Natural killer cell (primary cell): ENCODE measurements around the gene ANKRD52. TPM values are rescaled to one million over a fixed set of nuclear protein-coding genes. Genes with fewer than 3 reads are reported as not detected.

Experiments used
- ATAC-seq, 3 donors: fragments of 150-1000 bp in 2 of 3; fragments of 200-7000 bp in 1 of 3; cut with Tn5 transposase; 1 replicate in 1 of 3; 2 replicates in 2 of 3; pipeline ENCODE4 v1.10.0; 2021; ENCODE audit warnings: mild to moderate bottlenecking in 2 of 3, moderate library complexity in 2 of 3
- DNase-seq, 2 donors: peaks; one replicate each; pipeline versions ENCODE4 v3.0.0 to v3.0.0-alpha.2; 2013 to 2021; ENCODE audit warnings: mixed read lengths in 1 of 2
- H3K27ac ChIP-seq: one replicate; pipeline ENCODE4 v1.5.1; 2013; ENCODE audit warnings: mild to moderate bottlenecking, low read length
- H3K27me3 ChIP-seq: one replicate; pipeline ENCODE4 v1.6.1; 2013; ENCODE audit warnings: low read length; ENCODE audit not compliant: control insufficient read depth, insufficient read depth
- H3K36me3 ChIP-seq: one replicate; pipeline ENCODE4 v1.6.1; 2013; ENCODE audit warnings: low read length; ENCODE audit not compliant: control insufficient read depth, insufficient read depth
- H3K4me1 ChIP-seq: one replicate; pipeline ENCODE4 v1.6.1; 2013; ENCODE audit warnings: low read length; ENCODE audit not compliant: control insufficient read depth, insufficient read depth
- H3K4me3 ChIP-seq: one replicate; pipeline ENCODE4 v1.5.1; 2013; ENCODE audit warnings: low read length
- H3K9me3 ChIP-seq: one replicate; pipeline ENCODE4 v1.6.1; 2013; ENCODE audit warnings: low read length; ENCODE audit not compliant: control insufficient read depth, insufficient read depth
- H3K27ac Mint-ChIP-seq, 2 donors: one replicate each; pipeline ENCODE4 v1.8.0; 2022; ENCODE audit warnings: mild to moderate bottlenecking in 2 of 2, mixed read lengths in 2 of 2, moderate library complexity in 1 of 2
- H3K27me3 Mint-ChIP-seq, 2 donors: one replicate each; pipeline ENCODE4 v1.8.0; 2022; ENCODE audit warnings: low read depth in 2 of 2, mixed read lengths in 2 of 2
- H3K36me3 Mint-ChIP-seq: one replicate; pipeline ENCODE4 v1.8.0; 2022; ENCODE audit warnings: mixed read lengths
- H3K4me1 Mint-ChIP-seq, 2 donors: one replicate each; pipeline ENCODE4 v1.8.0; 2022; ENCODE audit warnings: mixed read lengths in 2 of 2
- H3K4me3 Mint-ChIP-seq: one replicate; pipeline ENCODE4 v1.8.0; 2022; ENCODE audit warnings: mild to moderate bottlenecking, moderate library complexity, mixed read lengths
- H3K9me3 Mint-ChIP-seq, 2 donors: one replicate each; pipeline ENCODE4 v1.8.0; 2022; ENCODE audit warnings: mixed read lengths in 2 of 2
- CTCF ChIP-seq: fragments of 200-600 bp; IDR thresholded peaks from one replicate; pipeline ENCODE4 v1.8.0; 2022; ENCODE audit warnings: antibody characterized with exemption
- WGBS: methylation state at CpG from one replicate; pipeline ENCODE4 v1.1.7; 2013; ENCODE audit warnings: missing lambda C conversion rate; ENCODE audit not compliant: insufficient coverage; 5-methylcytosine and 5-hydroxymethylcytosine counted together
- intact Hi-C: fragments of 100-400 bp; cut with micrococcal nuclease; formaldehyde crosslinking; loops from one replicate; pipeline ENCODE4 v1.14.2; 2022
- total RNA-seq, 4 donors: library from RNA; stranded (reverse); fragments of 120-200 nt in 1 of 4; gene quantifications; one replicate each; pipeline versions ENCODE4 v1.2.3 to v1.2.4, GENCODE V29; 2013 to 2022

Gene ANKRD52
- total RNA-seq, 3 donors from 2014 or later (not counting 1 experiment from before 2014, with no cell fraction given): 34.1 to 52.2 (median 51.4) TPM

DNA sequence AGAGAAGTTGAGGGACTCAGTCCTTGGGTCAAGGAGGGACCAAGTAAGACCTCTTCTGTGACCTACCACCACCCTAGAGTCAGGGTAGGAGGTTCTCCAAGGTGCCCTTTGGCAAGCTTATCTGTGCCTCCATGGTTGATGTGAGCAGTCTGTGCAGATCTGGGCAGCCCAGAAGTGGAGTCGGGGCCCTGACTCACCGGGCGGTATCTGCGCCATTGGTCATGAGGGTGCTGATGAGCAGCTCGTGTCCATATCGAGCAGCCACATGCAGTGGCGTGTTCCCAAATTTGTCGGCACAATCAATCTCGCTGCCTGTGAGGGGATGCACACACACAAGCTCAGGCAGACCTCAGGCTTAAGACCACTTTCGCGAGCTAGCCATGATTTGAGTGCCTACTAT is 5.1 kb downstream of the ANKRD52 start:
- no peak overlapping the region for H3K4me3 Mint-ChIP-seq
- intact Hi-C loops: loop anchor here (10.0 kb wide), 1 partner anchor 212 kb away; the partner anchor contains the start of gene SPRYD4
- no peak for ATAC-seq
- H3K27ac Mint-ChIP-seq: no peak overlapping the region
- no peaks in the 10 kb centered on the region for H3K9me3 Mint-ChIP-seq
- Histone ChIP-seq H3K9me3 (no peaks in the 10 kb centered on the region), H3K36me3 (peaks cover 71% of the 10 kb centered on the region), H3K27me3 (no peaks in the 10 kb centered on the region), H3K27ac (no peak overlapping the region), H3K4me1 (peaks cover 16% of the 10 kb centered on the region), H3K4me3 (no peak overlapping the region)
- H3K27me3 Mint-ChIP-seq: no peaks in the 10 kb centered on the region
- no peak for DNase-seq
- peaks cover 0 to 19% of the 10 kb centered on the region in 2 donors for H3K4me1 Mint-ChIP-seq
- peaks cover 10% of the 10 kb centered on the region for H3K36me3 Mint-ChIP-seq
- no peak for TF ChIP-seq CTCF
- WGBS: 96% methylated on average over 11 of the region's 11 CpGs

- peaks cover 0 to 19% of the 10 kb centered on the region in 2 donors for H3K4me1 Mint-ChIP-seq
- Histone ChIP-seq H3K27ac (no peak overlapping the region), H3K27me3 (no peaks in the 10 kb centered on the region), H3K9me3 (no peaks in the 10 kb centered on the region), H3K36me3 (peaks cover 75% of the 10 kb centered on the region), H3K4me1 (peaks cover 14% of the 10 kb centered on the region), H3K4me3 (no peak overlapping the region)
- ATAC-seq (no peak), DNase-seq (no peak)
- no peak for TF ChIP-seq CTCF
- H3K9me3 Mint-ChIP-seq: no peaks in the 10 kb centered on the region
- intact Hi-C loops: loop anchor here (10.0 kb wide), 1 partner anchor 212 kb away; the partner anchor contains the start of gene SPRYD4
- no peaks in the 10 kb centered on the region for H3K27me3 Mint-ChIP-seq
- 96% methylated on average over 3 of the region's 3 CpGs for whole genome bisulfite sequencing
- H3K36me3 Mint-ChIP-seq: peaks cover 10% of the 10 kb centered on the region
- no peak overlapping the region for H3K27ac Mint-ChIP-seq
- H3K4me3 Mint-ChIP-seq: no peak overlapping the region
Observed at GRCh38 chr12:56252649-56253048, 5.5 kb downstream of the ANKRD52 start.

- TF ChIP-seq CTCF: no peak
- Histone ChIP-seq H3K9me3 (no peaks in the 10 kb centered on the region), H3K36me3 (peaks cover 79% of the 10 kb centered on the region), H3K4me1 (no peaks in the 10 kb centered on the region), H3K27ac (no peak overlapping the region), H3K27me3 (no peaks in the 10 kb centered on the region), H3K4me3 (no peak overlapping the region)
- Mint-ChIP-seq H3K4me1 (peaks cover 0 to 4% of the 10 kb centered on the region in 2 donors), H3K36me3 (no peaks in the 10 kb centered on the region), H3K4me3 (no peak overlapping the region), H3K9me3 (no peaks in the 10 kb centered on the region), H3K27ac (no peak overlapping the region), H3K27me3 (no peaks in the 10 kb centered on the region)
- DNase-seq (no peak), ATAC-seq (no peak)
- WGBS: over 99% methylated on average over 8 of the region's 8 CpGs
- intact Hi-C loops: no loop called here
Observed at GRCh38 chr12:56248711-56249110, 9.5 kb downstream of the ANKRD52 start.

- no peak overlapping the region for H3K4me3 ChIP-seq
- H3K36me3 Mint-ChIP-seq: no peaks in the 10 kb centered on the region
- no peak for ATAC-seq
- peaks cover 0 to 4% of the 10 kb centered on the region in 2 donors for H3K4me1 Mint-ChIP-seq
- no peak for TF ChIP-seq CTCF
- WGBS: 97% methylated on average over 16 of the region's 16 CpGs
- no peaks in the 10 kb centered on the region for H3K9me3 Mint-ChIP-seq
- intact Hi-C loops: no loop called here
- no peaks in the 10 kb centered on the region for H3K27me3 ChIP-seq
- no peaks in the 10 kb centered on the region for H3K27me3 Mint-ChIP-seq
- H3K27ac ChIP-seq: no peak overlapping the region
- no peaks in the 10 kb centered on the region for H3K4me1 ChIP-seq
- peaks cover 79% of the 10 kb centered on the region for H3K36me3 ChIP-seq
- H3K27ac Mint-ChIP-seq: no peak overlapping the region
- DNase-seq: no peak
- H3K4me3 Mint-ChIP-seq: no peak overlapping the region
- H3K9me3 ChIP-seq: no peaks in the 10 kb centered on the region
Observed at GRCh38 chr12:56247923-56248322, 10.3 kb downstream of the ANKRD52 start.
